CD14-positive monocyte (primary cell): ENCODE results near the gene STK32C. TPM values are rescaled to one million over a fixed set of nuclear protein-coding genes. Genes with fewer than 3 reads are reported as not detected.

ENCODE experiments used
- DNase-seq, 3 donors: peaks; one replicate each; pipeline ENCODE4 v3.0.0-alpha.2; 2011 to 2022
- H2AFZ ChIP-seq: 2 replicates; pipeline ENCODE4 v1.6.0; 2012; ENCODE audit warnings: mild to moderate bottlenecking, low read depth, low read length, inconsistent platforms; ENCODE audit not compliant: insufficient read depth, poor library complexity, severe bottlenecking
- H3K27ac ChIP-seq, 2 donors: 1 replicate in 1 of 2; 2 replicates in 1 of 2; pipeline ENCODE4 v1.5.1; 2012 to 2013; ENCODE audit warnings: low read length in 2 of 2, control low read depth in 1 of 2, inconsistent platforms in 1 of 2, low read depth in 1 of 2, mild to moderate bottlenecking in 1 of 2
- H3K27me3 ChIP-seq, 2 donors: one replicate each; pipeline versions ENCODE4 v1.6.0 to v1.6.1; 2011 to 2013; ENCODE audit warnings: low read length in 2 of 2; ENCODE audit not compliant: control insufficient read depth in 2 of 2, insufficient read depth in 2 of 2
- H3K36me3 ChIP-seq, 2 donors: replicated peaks in 1 of 2; 1 replicate in 1 of 2; 2 replicates in 1 of 2; pipeline versions ENCODE4 v1.5.1 to v1.6.1; 2012 to 2013; ENCODE audit warnings: low read length in 2 of 2, control low read depth in 1 of 2, inconsistent platforms in 1 of 2, mild to moderate bottlenecking in 1 of 2; ENCODE audit not compliant: insufficient read depth in 2 of 2, control insufficient read depth in 1 of 2
- H3K4me1 ChIP-seq, 2 donors: 1 replicate in 1 of 2; 2 replicates in 1 of 2; pipeline versions ENCODE4 v1.5.1 to v1.6.1; 2012 to 2013; ENCODE audit warnings: low read length in 2 of 2, control low read depth in 1 of 2, inconsistent platforms in 1 of 2, mild to moderate bottlenecking in 1 of 2, moderate library complexity in 1 of 2; ENCODE audit not compliant: insufficient read depth in 2 of 2, control insufficient read depth in 1 of 2
- H3K4me2 ChIP-seq: replicated peaks from 2 replicates; pipeline ENCODE3; 2012; ENCODE audit warnings: low read length, moderate library complexity, mild to moderate bottlenecking; ENCODE audit not compliant: poor library complexity, severe bottlenecking; ENCODE audit errors: extremely low read depth
- H3K4me3 ChIP-seq, 3 experiments: fragments of 200-600 bp in 1 of 3; sonication (generic) in 1 of 3; replicated peaks in 1 of 3; 1 replicate in 2 of 3; 2 replicates in 1 of 3; pipeline ENCODE4 v1.5.1; 2011 to 2013; ENCODE audit warnings: low read length in 3 of 3, mild to moderate bottlenecking in 3 of 3, control low read depth in 2 of 3, low read depth in 2 of 3, inconsistent platforms in 1 of 3, moderate library complexity in 1 of 3
- H3K79me2 ChIP-seq: 2 replicates; pipeline ENCODE4 v1.6.0; 2012; ENCODE audit warnings: mild to moderate bottlenecking, control low read depth, inconsistent platforms, low read length, moderate library complexity; ENCODE audit not compliant: insufficient read depth
- H3K9ac ChIP-seq: 2 replicates; pipeline ENCODE4 v1.6.0; 2017; ENCODE audit warnings: low read length, mild to moderate bottlenecking; ENCODE audit not compliant: insufficient read depth, poor library complexity, severe bottlenecking
- H3K9me3 ChIP-seq, 2 donors: replicated peaks in 1 of 2; 1 replicate in 1 of 2; 2 replicates in 1 of 2; pipeline versions ENCODE4 v1.5.1 to v1.6.1; 2012 to 2013; ENCODE audit warnings: low read length in 2 of 2, control low read depth in 1 of 2; ENCODE audit not compliant: control insufficient read depth in 1 of 2, insufficient read depth in 1 of 2
- H4K20me1 ChIP-seq: 2 replicates; pipeline ENCODE4 v1.6.0; 2012; ENCODE audit warnings: mild to moderate bottlenecking, low read length, control low read depth, moderate library complexity; ENCODE audit not compliant: insufficient read depth
- H3K27ac Mint-ChIP-seq, 7 donors: one replicate each; pipeline ENCODE4 v1.8.0; 2020; ENCODE audit warnings: mild to moderate bottlenecking in 7 of 7, mixed read lengths in 7 of 7, moderate library complexity in 6 of 7, inconsistent platforms in 2 of 7
- H3K27me3 Mint-ChIP-seq, 3 donors: one replicate each; pipeline ENCODE4 v1.8.0; 2021 to 2022; ENCODE audit warnings: low read depth in 3 of 3, mild to moderate bottlenecking in 3 of 3, mixed read lengths in 3 of 3, moderate library complexity in 3 of 3, inconsistent platforms in 1 of 3
- H3K36me3 Mint-ChIP-seq, 2 donors: one replicate each; pipeline ENCODE4 v1.8.0; 2020; ENCODE audit warnings: mixed read lengths in 2 of 2, inconsistent platforms in 1 of 2, mild to moderate bottlenecking in 1 of 2
- H3K4me1 Mint-ChIP-seq: one replicate; pipeline ENCODE4 v1.8.0; 2020; ENCODE audit warnings: mild to moderate bottlenecking, mixed read lengths
- H3K4me3 Mint-ChIP-seq, 2 donors: one replicate each; pipeline ENCODE4 v1.8.0; 2020; ENCODE audit warnings: mild to moderate bottlenecking in 2 of 2, mixed read lengths in 2 of 2, moderate library complexity in 1 of 2
- H3K9me3 Mint-ChIP-seq, 7 donors: one replicate each; pipeline ENCODE4 v1.8.0; 2020 to 2022; ENCODE audit warnings: mixed read lengths in 7 of 7, mild to moderate bottlenecking in 6 of 7, moderate library complexity in 6 of 7, inconsistent platforms in 2 of 7
- WGBS: methylation state at CpG from one replicate; pipeline ENCODE4 v1.1.5; 2013; ENCODE audit warnings: missing lambda C conversion rate; ENCODE audit not compliant: insufficient coverage; 5-methylcytosine and 5-hydroxymethylcytosine counted together
- intact Hi-C, 2 donors: fragments of 100-400 bp; cut with micrococcal nuclease; formaldehyde crosslinking; loops; one replicate each; pipeline versions ENCODE4 v1.15.0 to v1.15.1; 2023
- polyA plus RNA-seq, 3 donors: library from polyadenylated mRNA; depleted of rRNA in 1 of 3; unstranded in 2 of 3; stranded (reverse) in 1 of 3; fragments of 300-500 nt in 2 of 3; fragments of >200 nt in 1 of 3; fragmentation: Illumina TruSeq in 2 of 3; gene quantifications; 1 replicate in 2 of 3; 2 replicates in 1 of 3; pipeline ENCODE4 v1.2.3, GENCODE V29; 2012 to 2021
- TF ChIP-seq, protein P1 (sequence below): fragments of 200-600 bp; IDR thresholded peaks from one replicate; pipeline ENCODE4 v1.8.0; 2022; ENCODE audit warnings: antibody characterized with exemption, mild to moderate bottlenecking

Gene STK32C
- polyA plus RNA-seq, 3 donors, result 13.6 to 22.8 (median 18.4) TPM

DNA sequence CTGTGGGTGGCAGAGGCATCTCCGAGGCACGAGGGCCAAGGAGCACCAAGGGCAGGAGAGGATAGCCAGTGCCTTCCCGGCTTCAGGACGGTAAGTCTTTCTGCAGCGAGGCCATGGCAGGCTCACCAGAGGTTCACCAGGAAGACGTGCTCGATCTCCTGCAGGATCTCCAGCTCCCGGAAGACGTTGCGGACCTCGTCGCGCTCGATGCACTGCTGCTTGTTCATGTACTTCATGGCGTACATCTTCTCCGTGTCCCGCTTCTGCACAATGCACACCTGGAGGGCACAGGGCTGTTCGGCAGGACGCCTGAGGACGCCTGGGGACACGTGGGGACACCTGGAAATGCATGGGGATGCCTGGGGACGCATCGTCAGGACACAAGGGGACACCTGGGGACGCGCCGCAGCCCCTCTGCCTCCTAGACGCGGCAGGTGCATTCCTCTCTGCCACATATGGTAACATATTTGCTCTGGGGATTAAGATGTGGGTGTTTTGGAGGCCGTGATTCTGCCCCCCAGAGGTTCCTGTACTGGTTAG is 79.8 kb downstream of the STK32C start:
- no peak overlapping the region for H3K4me2 ChIP-seq
- TF ChIP-seq, protein P1, sequence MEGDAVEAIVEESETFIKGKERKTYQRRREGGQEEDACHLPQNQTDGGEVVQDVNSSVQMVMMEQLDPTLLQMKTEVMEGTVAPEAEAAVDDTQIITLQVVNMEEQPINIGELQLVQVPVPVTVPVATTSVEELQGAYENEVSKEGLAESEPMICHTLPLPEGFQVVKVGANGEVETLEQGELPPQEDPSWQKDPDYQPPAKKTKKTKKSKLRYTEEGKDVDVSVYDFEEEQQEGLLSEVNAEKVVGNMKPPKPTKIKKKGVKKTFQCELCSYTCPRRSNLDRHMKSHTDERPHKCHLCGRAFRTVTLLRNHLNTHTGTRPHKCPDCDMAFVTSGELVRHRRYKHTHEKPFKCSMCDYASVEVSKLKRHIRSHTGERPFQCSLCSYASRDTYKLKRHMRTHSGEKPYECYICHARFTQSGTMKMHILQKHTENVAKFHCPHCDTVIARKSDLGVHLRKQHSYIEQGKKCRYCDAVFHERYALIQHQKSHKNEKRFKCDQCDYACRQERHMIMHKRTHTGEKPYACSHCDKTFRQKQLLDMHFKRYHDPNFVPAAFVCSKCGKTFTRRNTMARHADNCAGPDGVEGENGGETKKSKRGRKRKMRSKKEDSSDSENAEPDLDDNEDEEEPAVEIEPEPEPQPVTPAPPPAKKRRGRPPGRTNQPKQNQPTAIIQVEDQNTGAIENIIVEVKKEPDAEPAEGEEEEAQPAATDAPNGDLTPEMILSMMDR, result no peak
- no peaks in the 10 kb centered on the region for H3K27me3 ChIP-seq
- peaks cover 6 to 11% (median 10%) of the 10 kb centered on the region in 3 donors for H3K27me3 Mint-ChIP-seq
- no peak overlapping the region for H3K9ac ChIP-seq
- H2AFZ ChIP-seq, result no peak overlapping the region
- DNase-seq, result no peak
- H4K20me1 ChIP-seq, result no peaks in the 10 kb centered on the region
- intact Hi-C loops, result loop anchor here (5.0 to 10.0 kb wide), 3 partner anchors 77 to 407 kb away; partner anchors contain the start of gene STK32C (in 1 of the 2)
- H3K27ac ChIP-seq, result no peak overlapping the region
- H3K4me1 ChIP-seq, result peaks cover 76 to 88% of the 10 kb centered on the region in 2 donors
- H3K36me3 Mint-ChIP-seq, result peaks cover 10 to 28% of the 10 kb centered on the region in 2 donors
- no peak overlapping the region for H3K4me3 Mint-ChIP-seq
- peaks cover 55% of the 10 kb centered on the region for H3K4me1 Mint-ChIP-seq
- H3K9me3 Mint-ChIP-seq, result peaks cover 0 to 2% (median 0%) of the 10 kb centered on the region in 7 donors
- no peak overlapping the region for H3K4me3 ChIP-seq
- H3K36me3 ChIP-seq, result no peaks in the 10 kb centered on the region
- no peaks in the 10 kb centered on the region for H3K79me2 ChIP-seq
- H3K27ac Mint-ChIP-seq, result no peak overlapping the region
- no peaks in the 10 kb centered on the region for H3K9me3 ChIP-seq
- WGBS, result 97% methylated on average over 24 of the region's 29 CpGs

DNA sequence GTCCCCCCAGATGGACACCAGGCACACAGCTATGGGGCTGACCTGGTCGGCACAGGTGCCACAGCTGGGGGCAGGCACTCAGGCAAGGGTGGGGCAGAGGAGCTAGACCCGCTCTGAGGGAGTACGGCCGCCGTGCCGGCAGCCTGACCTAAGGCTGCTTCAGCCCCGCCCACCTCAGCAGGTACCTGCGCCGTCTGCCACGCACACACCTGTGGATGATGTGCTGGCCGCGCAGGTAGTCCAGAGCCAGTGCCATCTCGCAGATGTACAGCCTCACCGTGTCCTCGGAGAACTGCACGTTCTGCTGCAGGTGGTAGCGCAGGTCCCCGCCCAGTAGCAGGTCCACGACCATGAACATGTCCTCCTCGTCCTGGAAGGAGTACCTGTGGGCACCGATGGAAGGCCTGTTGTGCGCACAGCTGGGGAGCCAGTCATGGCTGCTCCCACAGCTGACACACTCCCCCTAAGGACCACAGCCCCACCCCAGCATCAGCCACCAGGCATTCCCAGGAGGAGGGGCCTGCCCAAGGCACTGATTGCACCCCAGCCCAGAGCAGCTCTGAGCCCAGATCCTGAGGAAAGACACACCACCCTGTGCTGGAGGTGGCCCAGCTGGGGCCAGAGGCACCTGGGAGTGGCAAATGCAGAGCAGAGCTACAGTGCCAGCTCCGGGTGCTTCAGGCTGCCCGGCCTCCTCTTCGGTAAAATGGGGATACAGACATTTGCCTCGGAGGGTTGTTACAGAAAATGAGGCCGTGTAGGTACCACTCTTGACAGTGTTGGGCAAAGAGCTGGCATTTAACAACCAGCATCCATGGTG is 81.0 kb downstream of the STK32C start:
- Mint-ChIP-seq H3K27ac (peak overlapping the region in 6 of 7 donors; percentile 30 to 84 (median 77)), H3K27me3 (peaks cover 6 to 9% (median 8%) of the 10 kb centered on the region in 3 donors), H3K4me1 (peaks cover 56% of the 10 kb centered on the region), H3K4me3 (peak overlapping the region; percentile 63 to 78), H3K36me3 (peaks cover 12 to 33% of the 10 kb centered on the region in 2 donors), H3K9me3 (peaks cover 0 to 2% (median 0%) of the 10 kb centered on the region in 7 donors)
- Histone ChIP-seq H3K9me3 (no peaks in the 10 kb centered on the region), H3K4me2 (peak overlapping the region; percentile 75), H3K27ac (peak overlapping the region; percentile 36 to 76), H3K4me3 (peak overlapping the region in 1 of 3 experiments; percentile 59), H3K36me3 (peaks cover 6 to 9% of the 10 kb centered on the region in 2 donors), H4K20me1 (no peaks in the 10 kb centered on the region), H3K27me3 (no peaks in the 10 kb centered on the region), H3K4me1 (peaks cover 65 to 77% of the 10 kb centered on the region in 2 donors), H3K9ac (peak overlapping the region; percentile 28), H3K79me2 (no peaks in the 10 kb centered on the region), H2AFZ (no peak overlapping the region)
- 92% methylated on average over 24 of the region's 27 CpGs for WGBS
- intact Hi-C loops, result loop anchor here (5.0 to 10.0 kb wide), 3 partner anchors 78 to 408 kb away; partner anchors contain the start of gene STK32C (in 1 of the 2)
- TF ChIP-seq, protein P1, result no peak
- DNase-seq, result no peak
